Immature natural killer cell (primary cell): Measurements from ENCODE around the gene TNRC6C. TPM values are rescaled to one million over a fixed set of nuclear protein-coding genes. Genes with fewer than 3 reads are reported as not detected.

ENCODE experiments used
- DNase-seq, 3 donors: peaks; one replicate each; pipeline ENCODE4 v3.0.0; 2022; ENCODE audit warnings: mixed read lengths in 1 of 3
- H3K27ac Mint-ChIP-seq, 6 donors: one replicate each; pipeline ENCODE4 v1.8.0; 2020; ENCODE audit warnings: mixed read lengths in 6 of 6, mild to moderate bottlenecking in 5 of 6, inconsistent platforms in 4 of 6, moderate library complexity in 3 of 6
- H3K27me3 Mint-ChIP-seq, 3 donors: one replicate each; pipeline ENCODE4 v1.8.0; 2020 to 2021; ENCODE audit warnings: low read depth in 3 of 3, mild to moderate bottlenecking in 3 of 3, mixed read lengths in 3 of 3, moderate library complexity in 3 of 3, inconsistent platforms in 1 of 3
- H3K36me3 Mint-ChIP-seq, 3 donors: one replicate each; pipeline ENCODE4 v1.8.0; 2020; ENCODE audit warnings: mixed read lengths in 3 of 3, inconsistent platforms in 2 of 3, mild to moderate bottlenecking in 2 of 3
- H3K4me1 Mint-ChIP-seq, 2 donors: one replicate each; pipeline ENCODE4 v1.8.0; 2020; ENCODE audit warnings: inconsistent platforms in 2 of 2, mild to moderate bottlenecking in 2 of 2, mixed read lengths in 2 of 2, moderate library complexity in 1 of 2
- H3K4me3 Mint-ChIP-seq, 5 donors: one replicate each; pipeline ENCODE4 v1.8.0; 2020; ENCODE audit warnings: mild to moderate bottlenecking in 5 of 5, mixed read lengths in 5 of 5, inconsistent platforms in 3 of 5, moderate library complexity in 3 of 5
- H3K9me3 Mint-ChIP-seq, 6 donors: one replicate each; pipeline ENCODE4 v1.8.0; 2020; ENCODE audit warnings: mild to moderate bottlenecking in 6 of 6, mixed read lengths in 6 of 6, inconsistent platforms in 4 of 6, moderate library complexity in 3 of 6
- polyA plus RNA-seq, 3 donors: library from polyadenylated mRNA; unstranded; fragments of 300-500 nt; fragmentation: Illumina TruSeq; gene quantifications; one replicate each; pipeline ENCODE4 v1.2.3, GENCODE V29; 2021

Gene TNRC6C
- polyA plus RNA-seq, 3 donors from 2014 or later = 0.71 to 5.5 (median 4.8) TPM

DNA sequence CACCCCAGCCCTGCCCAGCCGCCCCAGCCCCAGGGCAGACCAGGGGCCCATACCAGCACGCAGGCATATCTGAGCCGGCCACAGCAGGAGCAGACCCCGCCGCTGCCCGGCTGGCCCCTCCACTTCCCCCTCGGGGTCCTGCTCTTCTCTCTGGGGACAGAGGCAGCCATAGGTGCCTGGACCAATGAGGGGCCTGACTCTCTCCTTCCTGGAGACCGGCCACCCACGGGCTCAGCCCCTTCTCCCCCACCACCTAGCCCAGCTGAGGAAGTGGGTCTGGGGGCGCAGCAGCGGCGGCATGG is 166.3 kb downstream of the TNRC6C start:
- Mint-ChIP-seq H3K27me3 (peaks cover 11 to 34% (median 22%) of the 10 kb centered on the region in 3 donors), H3K4me1 (peaks cover 60 to 63% of the 10 kb centered on the region in 2 donors), H3K9me3 (no peaks in the 10 kb centered on the region), H3K36me3 (peaks cover 3 to 24% (median 5%) of the 10 kb centered on the region in 3 donors), H3K27ac (peak overlapping the region in 1 of 6 donors; percentile 53), H3K4me3 (peak overlapping the region in 1 of 5 donors; percentile 12)
- no peak for DNase-seq

- DNase-seq = no peak
- peaks cover 64 to 67% of the 10 kb centered on the region in 2 donors for H3K4me1 Mint-ChIP-seq
- peaks cover 3 to 24% (median 5%) of the 10 kb centered on the region in 3 donors for H3K36me3 Mint-ChIP-seq
- no peaks in the 10 kb centered on the region for H3K9me3 Mint-ChIP-seq
- peak overlapping the region in 2 of 6 donors; percentile 26 to 53 for H3K27ac Mint-ChIP-seq
- H3K27me3 Mint-ChIP-seq = peaks cover 11 to 36% (median 22%) of the 10 kb centered on the region in 3 donors
- H3K4me3 Mint-ChIP-seq = peak overlapping the region in 3 of 5 donors; percentile 4 to 42 (median 9)
These were observed 166.8 kb downstream of the TNRC6C start for GRCh38 chr17:78125138-78125913.

DNA sequence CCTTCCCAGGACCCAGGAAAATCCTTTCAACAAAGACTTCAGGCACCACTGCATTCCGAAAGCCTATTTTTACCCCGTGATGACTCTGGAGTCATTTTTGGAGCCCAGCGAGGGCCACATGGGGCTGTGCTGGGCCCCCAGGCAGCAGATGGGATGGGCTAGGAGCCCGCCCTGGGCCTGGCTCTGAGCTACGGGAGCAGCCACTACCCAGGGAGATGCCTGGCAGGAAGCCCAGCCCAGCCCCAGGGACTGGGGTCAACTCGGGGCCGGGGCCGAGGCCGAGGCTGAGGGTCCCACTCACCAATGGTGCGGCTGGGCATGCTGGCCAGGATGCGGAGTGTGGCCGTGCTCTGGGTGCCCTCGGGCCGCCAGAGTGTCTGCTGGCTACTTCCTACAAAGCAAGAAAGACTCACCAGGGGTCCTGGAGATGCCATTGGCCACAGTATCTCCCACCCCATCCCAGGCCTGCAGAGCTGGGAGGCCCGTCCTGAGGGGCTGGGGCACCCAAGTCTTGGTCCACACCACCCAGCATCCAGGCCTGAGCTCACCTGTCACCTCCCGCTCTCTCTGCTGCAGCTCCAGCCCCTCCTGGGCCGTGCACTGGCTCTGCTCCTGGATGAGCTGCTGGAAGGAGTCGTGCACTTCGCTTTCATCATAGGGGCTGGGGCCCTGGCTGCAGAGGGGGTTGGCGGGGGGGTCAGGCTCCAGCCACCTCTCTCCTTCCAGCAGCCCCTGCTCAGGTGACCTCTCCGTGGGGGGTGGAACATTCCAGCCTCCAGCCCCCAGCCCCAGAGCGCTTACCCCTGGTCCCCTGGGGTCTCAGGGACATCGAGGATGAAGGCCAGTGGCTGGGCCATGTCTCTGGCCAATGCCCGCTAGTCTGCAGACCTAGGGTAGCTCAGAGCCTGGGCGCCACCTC is 167.7 kb downstream of the TNRC6C start:
- Mint-ChIP-seq H3K27ac (peak overlapping the region in 5 of 6 donors; percentile 89 to 96 (median 94)), H3K9me3 (no peaks in the 10 kb centered on the region), H3K4me3 (peak overlapping the region; percentile 44 to 98 (median 92)), H3K27me3 (peaks cover 16 to 40% (median 28%) of the 10 kb centered on the region in 3 donors), H3K4me1 (peaks cover 57 to 64% of the 10 kb centered on the region in 2 donors), H3K36me3 (peaks cover 3 to 21% (median 5%) of the 10 kb centered on the region in 3 donors)
- DNase-seq = no peak

DNA sequence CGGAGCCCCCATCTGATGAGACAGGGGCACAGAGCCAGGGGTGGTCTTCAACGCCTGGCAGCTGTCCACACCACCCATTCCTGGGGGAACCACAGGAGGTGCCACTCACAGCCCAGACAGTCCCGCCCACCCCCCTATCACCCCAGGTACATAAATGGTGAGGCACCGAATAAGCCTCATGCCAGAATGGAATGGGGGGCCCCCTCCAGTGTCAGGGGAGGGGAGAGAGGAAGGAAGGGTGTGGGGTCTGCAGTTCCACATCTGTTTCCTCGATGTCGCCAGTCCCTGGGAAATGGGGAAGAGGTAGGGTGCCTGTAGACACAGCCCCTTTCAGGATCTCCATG is 168.4 kb downstream of the TNRC6C start:
- Mint-ChIP-seq H3K4me3 (peak overlapping the region; percentile 92 to 98 (median 93)), H3K9me3 (no peaks in the 10 kb centered on the region), H3K27me3 (peaks cover 16 to 35% (median 23%) of the 10 kb centered on the region in 3 donors), H3K4me1 (peaks cover 50 to 58% of the 10 kb centered on the region in 2 donors), H3K27ac (peak overlapping the region; percentile 89 to 96 (median 94)), H3K36me3 (peaks cover 3 to 18% (median 5%) of the 10 kb centered on the region in 3 donors)
- no peak for DNase-seq

DNA sequence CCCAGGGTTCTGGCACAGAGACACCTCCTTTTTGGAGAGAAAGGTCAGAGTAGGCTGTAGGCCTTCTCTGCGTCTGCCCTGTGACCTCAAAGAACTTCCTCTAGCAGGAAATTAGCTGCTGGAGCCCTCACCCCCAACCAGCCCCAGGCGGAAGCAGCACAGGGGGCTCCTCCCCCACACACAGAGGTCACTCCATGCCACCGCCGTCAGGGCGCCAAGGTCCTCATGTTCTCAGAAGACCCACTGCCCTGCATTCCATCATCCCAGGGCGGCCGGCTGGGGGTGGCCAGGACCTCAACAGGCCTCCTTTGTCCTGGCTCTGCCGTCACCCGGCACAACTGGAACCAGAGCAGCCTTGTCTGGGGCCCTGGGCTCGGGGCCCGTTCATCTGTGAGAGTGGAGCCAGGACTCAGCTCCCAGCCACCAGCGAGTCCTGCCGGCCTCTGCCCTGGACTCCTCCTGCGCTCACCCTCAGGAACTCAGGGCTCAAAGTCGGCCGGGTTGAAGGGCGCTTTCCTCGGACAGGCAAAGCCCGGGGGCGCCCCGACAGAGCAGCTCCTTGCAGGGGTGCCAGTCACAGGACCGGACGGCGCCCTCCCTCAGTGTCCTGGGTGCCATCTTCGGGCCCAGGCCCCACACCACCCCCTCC is 168.9 kb downstream of the TNRC6C start:
- DNase-seq = peak; percentile 79 to 82 (median 80)
- H3K4me3 Mint-ChIP-seq = peak overlapping the region; percentile 92 to 98 (median 93)
- peaks cover 45 to 53% of the 10 kb centered on the region in 2 donors for H3K4me1 Mint-ChIP-seq
- peak overlapping the region; percentile 89 to 96 (median 94) for H3K27ac Mint-ChIP-seq
- no peaks in the 10 kb centered on the region for H3K9me3 Mint-ChIP-seq
- H3K36me3 Mint-ChIP-seq = peaks cover 3 to 18% (median 5%) of the 10 kb centered on the region in 3 donors
- H3K27me3 Mint-ChIP-seq = peaks cover 17 to 37% (median 24%) of the 10 kb centered on the region in 3 donors

- Mint-ChIP-seq H3K9me3 (no peaks in the 10 kb centered on the region), H3K36me3 (peaks cover 3 to 13% (median 5%) of the 10 kb centered on the region in 3 donors)
These were observed 169.5 kb downstream of the TNRC6C start for GRCh38 chr17:78127888-78128550.

DNA sequence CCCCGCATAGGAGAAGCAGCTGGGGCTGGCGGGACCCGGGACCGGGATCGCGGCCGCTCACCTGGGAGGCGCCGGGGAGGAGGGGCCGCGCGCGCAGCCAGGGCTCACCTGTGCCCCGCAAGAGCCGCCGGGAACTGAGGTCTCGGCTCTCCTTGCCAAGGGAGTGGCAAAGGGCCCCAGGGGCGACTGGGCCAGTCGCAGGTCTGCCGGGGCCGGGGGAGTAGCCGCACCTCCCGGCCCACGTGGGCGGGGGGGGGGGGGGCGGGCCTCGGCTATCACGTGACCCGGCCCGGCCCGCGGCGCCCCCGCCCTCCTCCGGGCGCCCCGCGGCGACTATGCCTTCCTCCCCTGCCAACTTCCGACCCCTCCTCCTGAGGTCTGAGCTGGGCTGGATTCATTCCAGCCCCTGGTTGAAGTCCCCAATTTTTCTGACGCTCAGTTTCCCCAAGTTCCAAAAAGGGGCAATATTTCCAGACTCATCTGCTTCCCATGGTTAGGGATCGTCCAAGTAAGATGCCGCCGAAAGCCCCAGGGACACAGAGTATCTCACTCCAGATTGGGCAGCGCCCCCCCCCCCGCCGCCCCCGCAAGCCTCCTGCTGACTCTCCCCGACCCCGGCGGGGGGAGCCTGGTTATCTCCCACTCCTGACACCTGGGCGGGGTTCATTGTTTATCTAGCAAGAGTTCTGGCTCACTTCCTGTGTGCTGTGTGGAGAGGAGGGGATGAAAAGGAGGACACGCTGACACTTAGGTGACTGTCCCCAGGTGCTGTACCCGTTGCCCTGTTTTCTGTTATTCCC is 170.2 kb downstream of the TNRC6C start, which contains the start of gene TMC6:
TMC6 (minus strand) TSS at position 205 of the 800 bp plus-strand sequence. CDS start 1,923 bp downstream, outside the sequence.
- H3K4me1 Mint-ChIP-seq = peaks cover 45 to 52% of the 10 kb centered on the region in 2 donors
- no peaks in the 10 kb centered on the region for H3K9me3 Mint-ChIP-seq
- H3K36me3 Mint-ChIP-seq = peaks cover 2 to 8% (median 3%) of the 10 kb centered on the region in 3 donors
- peak within 1 kb of the TSS; percentile 94 to 98 (median 97) for H3K4me3 Mint-ChIP-seq
- H3K27me3 Mint-ChIP-seq = peaks cover 15 to 31% (median 20%) of the 10 kb centered on the region in 3 donors
- H3K27ac Mint-ChIP-seq = peak within 1 kb of the TSS; percentile 89 to 98 (median 96)
- peak; percentile 74 to 79 (median 76) for DNase-seq

More at GRCh38 chr17:78127888-78128550, 169.5 kb downstream of the TNRC6C start:
- peak overlapping the region; percentile 92 to 98 (median 93) for H3K4me3 Mint-ChIP-seq
- DNase-seq = no peak
- peak overlapping the region; percentile 89 to 96 (median 94) for H3K27ac Mint-ChIP-seq
- peaks cover 45 to 52% of the 10 kb centered on the region in 2 donors for H3K4me1 Mint-ChIP-seq
- H3K27me3 Mint-ChIP-seq = peaks cover 20 to 34% (median 22%) of the 10 kb centered on the region in 3 donors

- peaks cover 18 to 34% (median 22%) of the 10 kb centered on the region in 3 donors for H3K27me3 Mint-ChIP-seq
- H3K36me3 Mint-ChIP-seq = peaks cover 8 to 14% (median 11%) of the 10 kb centered on the region in 3 donors
- peak in 2 of 3 donors; percentile 42 to 48 for DNase-seq
- peaks cover 50 to 53% of the 10 kb centered on the region in 2 donors for H3K4me1 Mint-ChIP-seq
- peak overlapping the region; percentile 91 to 98 (median 97) for H3K4me3 Mint-ChIP-seq
- peak overlapping the region; percentile 81 to 98 (median 96) for H3K27ac Mint-ChIP-seq
- H3K9me3 Mint-ChIP-seq = no peaks in the 10 kb centered on the region
These were observed 171.0 kb downstream of the TNRC6C start for GRCh38 chr17:78129351-78130089.

DNA sequence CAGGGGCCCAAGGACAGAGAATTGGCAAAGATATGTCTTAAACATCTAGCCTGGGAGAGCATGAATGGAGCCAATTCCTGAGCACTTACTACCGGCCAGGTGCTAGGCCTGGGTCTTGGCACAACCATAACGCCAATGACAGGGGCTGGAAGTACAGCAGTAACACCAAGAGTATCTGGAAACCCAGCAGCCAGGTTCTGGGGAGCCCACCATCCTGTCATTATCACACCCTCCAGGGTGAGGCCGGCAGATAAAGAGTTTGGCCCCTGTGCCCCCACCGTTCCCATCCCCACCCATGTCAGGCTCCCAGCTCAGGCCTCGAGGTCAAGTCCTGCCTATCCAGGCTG is 171.6 kb downstream of the TNRC6C start:
- H3K27me3 Mint-ChIP-seq = peaks cover 18 to 34% (median 22%) of the 10 kb centered on the region in 3 donors
- peak overlapping the region; percentile 81 to 98 (median 96) for H3K27ac Mint-ChIP-seq
- H3K36me3 Mint-ChIP-seq = peaks cover 9 to 15% (median 12%) of the 10 kb centered on the region in 3 donors
- no peaks in the 10 kb centered on the region for H3K9me3 Mint-ChIP-seq
- DNase-seq = no peak
- peak overlapping the region; percentile 91 to 98 (median 97) for H3K4me3 Mint-ChIP-seq
- peaks cover 55 to 56% of the 10 kb centered on the region in 2 donors for H3K4me1 Mint-ChIP-seq

DNA sequence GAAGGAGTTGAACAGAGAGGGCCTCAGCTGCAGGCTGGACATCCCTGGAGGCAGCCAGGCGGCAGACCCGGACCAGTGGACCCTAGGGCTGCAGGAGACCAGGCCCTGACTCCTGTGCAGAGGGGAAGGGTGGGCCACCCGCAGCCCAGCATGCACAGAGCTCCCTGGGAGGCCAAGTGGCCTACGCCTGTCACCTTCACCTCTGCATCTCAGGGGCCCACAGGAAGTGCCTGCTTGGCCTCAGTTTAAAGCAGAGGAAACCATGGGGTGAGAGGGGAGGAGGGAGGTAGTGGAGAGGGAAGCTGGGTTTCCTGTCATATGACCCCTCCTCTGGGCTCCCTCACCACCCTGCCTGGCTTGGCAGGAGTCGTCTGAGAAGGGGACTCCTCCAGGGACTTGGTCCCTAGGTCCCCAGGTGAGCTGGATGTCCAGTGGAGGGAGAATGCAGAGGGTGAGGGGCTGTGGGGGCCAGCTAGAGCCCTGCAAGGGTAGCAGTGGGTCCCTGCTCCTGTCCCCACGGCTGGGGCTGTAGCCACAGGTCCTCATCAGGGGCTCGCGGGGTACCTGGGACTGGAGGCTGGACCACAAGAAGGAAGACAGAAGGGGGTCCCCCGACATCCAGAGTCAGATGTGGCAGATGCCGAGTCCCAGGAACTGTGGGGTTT is 172.1 kb downstream of the TNRC6C start, which contains the start of gene TMC8:
TMC8 (plus strand) TSS at position 335 of the 665 bp plus-strand sequence. CDS start 818 bp downstream, outside the sequence.
- Mint-ChIP-seq H3K36me3 (peaks cover 12 to 18% (median 15%) of the 10 kb centered on the region in 3 donors), H3K4me3 (peak within 1 kb of the TSS; percentile 91 to 98 (median 97)), H3K27me3 (peaks cover 20 to 36% (median 22%) of the 10 kb centered on the region in 3 donors), H3K9me3 (no peaks in the 10 kb centered on the region), H3K4me1 (peaks cover 58 to 60% of the 10 kb centered on the region in 2 donors), H3K27ac (peak within 1 kb of the TSS; percentile 81 to 98 (median 96))
- peak; percentile 90 to 91 (median 90) for DNase-seq
